ENCODE data around the gene CCDC174.

DNA sequence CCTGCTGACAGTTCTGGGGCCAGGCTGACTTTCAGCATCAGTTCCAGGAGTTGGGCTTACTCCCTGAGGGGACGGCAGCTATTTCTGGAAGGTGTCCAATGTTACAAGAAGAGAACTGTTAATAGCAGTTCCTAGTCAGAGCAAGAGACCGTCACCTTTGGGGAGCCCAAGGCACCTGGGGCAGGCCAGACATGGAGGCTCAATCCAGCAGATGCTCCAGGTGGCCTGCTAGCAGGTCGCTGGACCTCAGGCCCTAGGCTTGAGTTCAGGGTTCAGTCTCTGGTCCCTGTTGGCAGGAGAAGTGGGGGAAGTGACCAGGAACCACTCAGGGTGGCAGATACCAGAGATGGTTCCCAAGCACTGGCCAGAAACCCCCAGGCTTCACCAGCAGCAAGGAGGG, 49.3 kb downstream of the CCDC174 start:
- TF ChIP-seq, protein P1, sequence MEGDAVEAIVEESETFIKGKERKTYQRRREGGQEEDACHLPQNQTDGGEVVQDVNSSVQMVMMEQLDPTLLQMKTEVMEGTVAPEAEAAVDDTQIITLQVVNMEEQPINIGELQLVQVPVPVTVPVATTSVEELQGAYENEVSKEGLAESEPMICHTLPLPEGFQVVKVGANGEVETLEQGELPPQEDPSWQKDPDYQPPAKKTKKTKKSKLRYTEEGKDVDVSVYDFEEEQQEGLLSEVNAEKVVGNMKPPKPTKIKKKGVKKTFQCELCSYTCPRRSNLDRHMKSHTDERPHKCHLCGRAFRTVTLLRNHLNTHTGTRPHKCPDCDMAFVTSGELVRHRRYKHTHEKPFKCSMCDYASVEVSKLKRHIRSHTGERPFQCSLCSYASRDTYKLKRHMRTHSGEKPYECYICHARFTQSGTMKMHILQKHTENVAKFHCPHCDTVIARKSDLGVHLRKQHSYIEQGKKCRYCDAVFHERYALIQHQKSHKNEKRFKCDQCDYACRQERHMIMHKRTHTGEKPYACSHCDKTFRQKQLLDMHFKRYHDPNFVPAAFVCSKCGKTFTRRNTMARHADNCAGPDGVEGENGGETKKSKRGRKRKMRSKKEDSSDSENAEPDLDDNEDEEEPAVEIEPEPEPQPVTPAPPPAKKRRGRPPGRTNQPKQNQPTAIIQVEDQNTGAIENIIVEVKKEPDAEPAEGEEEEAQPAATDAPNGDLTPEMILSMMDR (IDR thresholded peaks at IDR 0.05): no peak
- TF ChIP-seq POLR2AphosphoS5 (IDR thresholded peaks at IDR 0.05) (no peak), POLR2A (IDR thresholded peaks at IDR 0.05) (no peak), EP300 (IDR thresholded peaks at IDR 0.05) (no peak)
